Suppressor macrophage (primary cell): ENCODE results near the gene ERAS.
A peak's percentile ranks its signal among the peaks of the same experiment; 100 is the strongest.
"Not testable (repeated sequence)": the region's sequence is repeated elsewhere in the genome, so short reads cannot be mapped to it uniquely, and the experiment has no call there.

Experiments
- DNase-seq, 4 experiments: peaks; one replicate each; pipeline ENCODE4 v3.0.0-alpha.2; 2020 to 2022

The ERAS gene

DNA sequence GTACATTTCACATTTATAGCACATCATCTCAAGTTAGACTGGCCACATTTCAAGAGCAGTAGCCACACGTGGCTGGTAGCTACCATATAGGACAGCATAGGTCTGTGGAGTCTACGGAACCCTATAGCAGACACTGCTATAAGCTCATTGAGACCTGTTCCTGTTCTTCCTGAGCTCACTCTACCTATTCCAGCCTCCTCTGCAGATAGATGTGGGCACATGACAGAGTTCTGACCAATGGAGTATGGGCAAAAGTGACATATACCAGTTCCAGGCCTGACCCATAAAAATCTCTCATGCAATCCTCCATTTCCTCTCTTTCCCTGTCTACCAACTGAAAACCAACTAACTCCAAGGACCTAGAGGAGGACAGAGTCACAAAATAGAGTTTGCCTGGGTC is 28.0 kb upstream of the ERAS start:
- DNase-seq: no peak

GRCh38 chrX:48800574-48801279 is 25.6 kb upstream of the ERAS start:
- DNase-seq: peak; percentile 1 to 46 (median 36)

- DNase-seq: peak; percentile 97 to 99 (median 98)
Observed at GRCh38 chrX:48801280-48802088, 24.8 kb upstream of the ERAS start, which contains the start of gene HDAC6. Gene HDAC6 (plus strand): TSS chrX:48802067. CDS start chrX:48802693, 626 bp downstream.

DNA sequence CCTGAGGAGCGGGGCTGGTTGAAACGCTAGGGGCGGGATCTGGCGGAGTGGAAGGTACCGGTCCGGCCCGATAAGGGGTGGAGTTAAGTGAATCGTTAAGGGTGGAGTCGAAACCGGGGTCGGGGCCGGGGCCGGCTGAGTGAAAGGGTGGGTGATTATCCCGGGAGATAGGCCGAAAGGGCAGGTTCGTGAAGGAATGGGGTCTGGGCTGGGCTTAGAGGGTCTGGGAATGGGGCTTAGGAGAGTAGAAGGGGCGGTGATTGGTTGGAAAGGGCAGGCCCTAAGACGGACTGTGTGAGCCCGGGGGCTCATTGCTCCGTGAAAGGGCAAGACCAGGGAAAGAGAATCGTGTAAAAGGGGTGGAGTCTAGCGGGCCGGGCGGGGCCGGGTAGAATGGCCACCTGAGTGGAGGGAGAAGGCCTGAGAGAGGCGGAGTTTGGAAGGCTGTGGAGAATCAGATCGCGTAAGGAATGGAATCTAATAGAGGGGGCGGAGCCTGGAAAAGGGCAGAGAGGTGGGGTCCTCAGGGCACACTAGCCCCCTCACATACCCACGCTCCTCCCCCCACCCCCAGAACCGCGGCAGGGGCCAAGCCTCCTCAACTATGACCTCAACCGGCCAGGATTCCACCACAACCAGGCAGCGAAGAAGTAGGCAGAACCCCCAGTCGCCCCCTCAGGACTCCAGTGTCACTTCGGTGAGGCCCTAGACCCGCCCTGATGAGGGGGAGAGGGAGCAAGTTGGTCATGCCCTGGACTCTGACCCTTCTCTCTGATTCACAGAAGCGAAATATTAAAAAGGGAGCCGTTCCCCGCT is 24.0 kb upstream of the ERAS start:
- DNase-seq: peak; percentile 71 to 86 (median 80)

DNA sequence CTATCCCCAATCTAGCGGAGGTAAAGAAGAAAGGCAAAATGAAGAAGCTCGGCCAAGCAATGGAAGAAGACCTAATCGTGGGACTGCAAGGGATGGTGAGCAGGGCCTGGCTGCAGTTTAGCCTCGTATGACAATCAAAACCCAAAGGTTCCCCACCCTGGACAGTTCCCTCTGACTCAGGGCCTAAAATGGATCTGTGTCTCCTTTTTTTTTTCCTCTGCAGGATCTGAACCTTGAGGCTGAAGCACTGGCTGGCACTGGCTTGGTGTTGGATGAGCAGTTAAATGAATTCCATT is 23.5 kb upstream of the ERAS start:
- DNase-seq: peak in 2 of 4 experiments; percentile 1 to 10

DNA sequence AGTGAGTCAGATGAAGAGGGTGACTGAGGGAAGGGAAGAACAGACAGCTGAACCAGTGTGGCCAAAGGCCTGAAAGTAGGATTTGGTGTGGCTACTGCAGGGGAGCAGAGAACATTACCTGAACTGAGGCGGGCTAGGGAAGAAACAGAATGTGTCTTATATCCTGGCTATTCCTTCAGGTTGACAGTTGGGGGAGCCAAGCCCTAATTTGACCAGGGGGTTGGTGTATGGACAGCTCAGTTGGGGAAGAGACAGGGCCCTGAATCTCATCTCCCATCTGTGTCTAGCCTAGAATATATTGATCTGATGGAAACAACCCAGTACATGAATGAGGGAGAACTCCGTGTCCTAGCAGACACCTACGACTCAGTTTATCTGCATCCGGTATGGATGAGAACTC is 20.2 kb upstream of the ERAS start:
- DNase-seq: peak; percentile 4 to 27 (median 14)

GRCh38 chrX:48813644-48814043 is 12.7 kb upstream of the ERAS start:
- DNase-seq: peak; percentile 48 to 78 (median 76)

DNA sequence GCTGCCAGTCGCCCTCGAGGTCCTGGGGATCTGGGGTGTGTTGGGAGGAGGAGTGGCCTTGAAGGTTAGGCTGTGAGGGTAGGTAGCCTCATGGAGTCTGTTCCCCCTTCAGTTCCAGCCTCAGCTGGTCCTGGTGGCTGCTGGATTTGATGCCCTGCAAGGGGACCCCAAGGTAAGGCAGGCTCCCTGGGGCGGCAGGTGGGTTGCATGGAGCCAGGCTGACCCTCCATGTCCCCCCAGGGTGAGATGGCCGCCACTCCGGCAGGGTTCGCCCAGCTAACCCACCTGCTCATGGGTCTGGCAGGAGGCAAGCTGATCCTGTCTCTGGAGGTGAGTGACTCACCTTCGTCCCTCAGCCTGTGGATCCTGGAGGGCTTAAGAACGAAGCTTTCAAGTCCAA is 11.6 kb upstream of the ERAS start:
- no peak for DNase-seq

DNA sequence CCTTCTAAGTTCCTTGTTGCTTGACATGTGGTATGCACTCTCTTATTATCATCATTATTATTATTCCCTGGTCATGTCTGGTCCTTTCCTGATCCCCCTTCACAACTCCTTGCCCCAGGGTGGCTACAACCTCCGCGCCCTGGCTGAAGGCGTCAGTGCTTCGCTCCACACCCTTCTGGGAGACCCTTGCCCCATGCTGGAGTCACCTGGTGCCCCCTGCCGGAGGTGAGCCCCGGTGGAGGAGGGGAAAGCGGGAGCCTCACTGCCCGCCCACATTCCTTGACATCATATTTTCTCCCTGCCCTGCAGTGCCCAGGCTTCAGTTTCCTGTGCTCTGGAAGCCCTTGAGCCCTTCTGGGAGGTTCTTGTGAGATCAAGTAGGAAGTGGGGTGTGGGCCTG is 11.0 kb upstream of the ERAS start:
- peak in 1 of 4 experiments; percentile 7 for DNase-seq

DNA sequence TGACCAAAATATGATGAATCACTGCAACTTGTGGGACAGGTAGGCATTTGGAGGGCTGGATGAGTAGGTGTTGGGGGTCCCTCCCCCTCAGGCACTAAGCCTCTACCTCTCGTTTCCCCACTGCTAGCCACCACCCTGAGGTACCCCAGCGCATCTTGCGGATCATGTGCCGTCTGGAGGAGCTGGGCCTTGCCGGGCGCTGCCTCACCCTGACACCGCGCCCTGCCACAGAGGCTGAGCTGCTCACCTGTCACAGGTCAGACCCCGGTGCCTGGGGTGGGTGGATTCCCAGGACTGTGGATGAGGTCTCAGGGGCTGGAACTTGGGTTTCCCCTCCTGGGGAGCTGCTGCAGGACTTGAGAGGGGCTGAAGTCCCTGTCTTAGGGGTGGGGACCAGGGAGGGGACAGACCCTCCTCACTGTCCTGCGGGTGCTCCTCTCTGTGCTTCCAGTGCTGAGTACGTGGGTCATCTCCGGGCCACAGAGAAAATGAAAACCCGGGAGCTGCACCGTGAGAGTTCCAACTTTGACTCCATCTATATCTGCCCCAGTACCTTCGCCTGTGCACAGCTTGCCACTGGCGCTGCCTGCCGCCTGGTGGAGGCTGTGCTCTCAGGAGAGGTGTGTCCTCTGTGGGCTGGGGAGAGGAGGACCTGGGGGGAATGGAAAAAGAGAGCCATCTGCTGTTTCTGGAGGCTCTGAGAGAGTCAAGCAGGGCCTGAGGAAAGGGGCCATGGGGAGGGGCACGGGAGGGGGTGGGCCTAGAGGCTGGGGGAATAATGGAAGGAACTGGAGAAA is 10.1 kb upstream of the ERAS start:
- DNase-seq: no peak

DNA sequence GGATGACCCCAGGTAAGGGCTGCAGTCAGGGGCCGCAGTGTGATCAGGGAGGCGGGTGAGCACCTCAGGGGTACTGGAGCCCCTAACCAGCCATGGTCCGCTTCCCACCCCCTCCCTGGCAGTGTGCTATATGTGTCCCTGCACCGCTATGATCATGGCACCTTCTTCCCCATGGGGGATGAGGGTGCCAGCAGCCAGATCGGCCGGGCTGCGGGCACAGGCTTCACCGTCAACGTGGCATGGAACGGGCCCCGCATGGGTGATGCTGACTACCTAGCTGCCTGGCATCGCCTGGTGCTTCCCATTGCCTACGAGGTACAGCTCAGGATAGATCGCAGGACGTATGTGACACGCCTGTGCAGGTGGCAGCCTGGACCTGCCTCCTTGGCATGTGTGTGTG is 8.2 kb upstream of the ERAS start:
- no peak for DNase-seq

DNA sequence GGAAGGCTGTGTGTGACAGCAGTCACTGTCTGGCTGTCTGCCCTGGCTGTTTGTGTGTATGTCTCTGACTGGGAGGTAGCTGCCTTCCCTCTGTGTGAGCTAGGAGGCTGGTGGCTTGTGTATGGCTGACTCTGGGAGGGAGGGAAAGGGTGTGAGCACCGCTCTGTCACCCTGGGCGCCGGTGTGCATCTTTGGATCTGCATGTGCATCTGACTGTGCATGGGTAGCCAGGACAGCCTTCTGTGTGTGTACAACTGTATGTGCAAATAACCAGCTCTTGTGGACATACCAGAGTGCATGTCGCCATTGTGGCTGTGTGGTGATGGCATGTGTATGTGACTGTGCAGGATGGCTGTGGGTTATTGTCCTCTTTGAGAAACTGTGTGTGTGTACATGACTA is 7.4 kb upstream of the ERAS start:
- no peak for DNase-seq

GRCh38 chrX:48819394-48819793 is 6.9 kb upstream of the ERAS start:
- not testable (repeated sequence) for DNase-seq

- DNase-seq: no peak
Observed at GRCh38 chrX:48823053-48823452, 3.3 kb upstream of the ERAS start.

DNA sequence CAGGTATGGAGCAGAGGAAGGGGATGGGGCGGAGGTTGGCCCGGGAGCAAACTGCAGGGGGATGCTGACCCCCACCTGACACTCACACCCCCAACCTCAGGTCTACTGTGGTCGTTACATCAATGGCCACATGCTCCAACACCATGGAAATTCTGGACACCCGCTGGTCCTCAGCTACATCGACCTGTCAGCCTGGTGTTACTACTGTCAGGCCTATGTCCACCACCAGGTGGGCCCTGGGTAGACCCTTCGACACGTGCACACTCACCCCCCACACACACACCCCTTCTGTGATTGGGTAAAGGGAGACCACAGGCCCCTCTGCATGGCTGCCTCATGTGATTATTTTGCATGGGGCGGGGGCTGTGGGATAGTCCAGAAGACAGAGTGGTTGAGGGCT is 2.2 kb upstream of the ERAS start:
- no peak for DNase-seq

DNA sequence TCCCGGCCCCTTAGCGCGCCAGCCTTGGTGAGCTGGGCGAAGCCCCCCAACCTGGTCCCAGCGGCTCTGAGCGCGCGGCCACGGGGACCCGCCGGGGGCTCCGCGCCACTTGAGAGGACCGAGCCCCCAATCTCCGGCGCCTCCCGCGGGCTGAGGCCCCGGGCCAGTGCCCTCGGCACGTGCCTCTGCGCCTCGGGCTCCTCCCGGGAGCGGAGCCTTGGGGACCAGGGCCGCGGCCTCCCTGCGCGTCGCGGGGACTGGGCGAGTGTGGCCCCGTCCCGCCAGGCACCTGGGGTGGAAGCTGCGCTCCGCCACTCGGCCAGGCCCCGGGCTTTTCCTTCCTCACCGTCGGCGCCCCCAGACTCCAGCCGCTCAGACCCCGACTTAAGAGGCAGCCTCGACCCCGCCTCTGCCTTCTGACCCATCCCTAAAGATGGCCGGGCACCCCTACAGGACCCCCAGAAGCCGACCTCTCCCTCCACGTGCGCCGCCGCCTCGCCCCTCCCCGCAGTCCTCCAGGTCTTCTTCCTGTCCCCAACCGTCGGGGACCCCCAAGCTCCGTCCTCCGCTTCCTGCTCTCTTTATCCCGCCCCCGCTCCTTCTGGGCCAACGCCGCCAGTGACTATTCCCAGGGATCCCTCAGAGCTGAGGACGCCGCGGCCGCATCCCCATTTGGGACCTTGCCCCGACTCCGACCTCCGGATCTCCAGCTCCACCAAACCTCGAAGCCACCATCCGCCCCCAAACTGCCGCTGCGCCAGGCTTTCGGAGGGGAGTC is 752 bp downstream of the ERAS start:
- DNase-seq: no peak

DNA sequence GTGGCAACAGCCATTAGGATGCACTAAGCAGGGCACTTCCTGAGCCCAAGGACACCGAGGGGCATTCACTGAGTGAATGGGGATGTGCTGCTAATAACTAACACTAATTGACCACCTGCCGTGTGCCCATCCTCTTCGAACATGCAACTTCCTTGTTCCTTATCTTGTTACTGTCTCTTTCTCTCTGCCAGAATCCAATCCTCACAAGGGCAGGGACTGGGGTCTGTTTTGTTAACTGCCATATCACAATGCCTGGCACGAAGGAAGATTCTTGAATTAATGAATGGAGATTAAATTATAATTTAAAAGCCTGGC is 1.3 kb downstream of the ERAS start:
- no peak for DNase-seq

- DNase-seq: no peak
Observed at GRCh38 chrX:48829016-48829735, 2.9 kb downstream of the ERAS start.

DNA sequence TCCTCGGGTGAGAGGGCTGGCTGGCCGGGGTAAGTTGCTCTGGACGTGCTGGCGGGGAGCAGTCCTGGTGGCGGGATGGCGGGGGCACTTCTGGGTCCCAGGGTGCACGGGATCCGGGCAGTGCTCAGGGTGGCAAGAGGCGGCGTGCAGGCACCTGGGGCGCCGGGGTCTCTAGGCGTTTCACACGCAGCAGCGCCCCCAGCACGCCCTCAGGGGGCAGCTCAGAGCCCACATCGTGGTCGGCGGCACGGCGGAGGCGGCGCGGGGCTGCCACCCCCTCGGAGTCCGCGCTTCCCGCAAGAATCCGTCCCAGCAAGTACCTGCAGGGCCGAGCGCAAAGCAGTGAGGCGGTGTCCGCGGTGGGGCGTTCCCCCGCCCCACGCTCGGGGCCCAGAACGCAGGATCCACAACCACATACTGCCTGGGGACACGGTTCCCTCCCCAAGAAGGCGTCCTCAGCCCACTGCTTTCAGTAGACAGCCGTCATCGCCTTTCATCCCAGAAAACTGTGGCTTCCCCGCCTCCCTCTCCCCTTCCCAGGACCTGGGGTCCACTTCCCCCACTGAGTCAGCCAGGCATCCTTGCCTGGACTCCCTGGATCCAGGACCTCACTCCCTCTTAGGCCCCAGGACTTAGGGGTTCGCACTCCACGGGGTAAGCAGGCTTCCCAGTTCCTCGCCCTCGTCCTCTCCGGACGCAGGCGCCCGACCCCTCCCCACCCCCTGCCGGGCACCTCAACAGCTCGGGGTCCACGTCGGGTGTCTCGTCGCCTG is 5.0 kb downstream of the ERAS start:
- no peak for DNase-seq

- DNase-seq: no peak
Observed at GRCh38 chrX:48831909-48832291, 5.6 kb downstream of the ERAS start.
